GM12878 (cell line): ENCODE results near the gene EHD4. TPM values are rescaled to one million over a fixed set of nuclear protein-coding genes. Genes with fewer than 3 reads are reported as not detected.

Experiments
- ATAC-seq: fragments of 200-7000 bp; cut with Tn5 transposase; 3 replicates; pipeline ENCODE4 v1.9.1; 2020; ENCODE audit warnings: mild to moderate bottlenecking, moderate library complexity
- BruUV-seq: library from RNA; stranded (reverse); fragments of 400-500 nt; replicated peaks from 2 replicates; lab custom pipeline; 2021; lab: Mats Ljungman, UMichigan
- CTCF ChIA-PET: fragments of 300-600 bp; sonication (Branson Sonifier 250); formaldehyde crosslinking; extraction: SDS; loops from one replicate; lab custom pipeline; 2021; ENCODE audit warnings: inconsistent platforms; lab: Yijun Ruan, JAX
- POLR2A ChIA-PET: fragments of 350-600 bp; formaldehyde crosslinking; extraction: SDS; loops from one replicate; lab custom pipeline; 2021; ENCODE audit warnings: inconsistent platforms; lab: Charles Lee
- RAD21 ChIA-PET: fragments of 300-600 bp; sonication (Branson Sonifier 250); formaldehyde crosslinking; loops from one replicate; lab custom pipeline; 2023; ENCODE audit warnings: antibody characterized with exemption; ENCODE audit not compliant: unreplicated experiment; lab: Charles Lee
- SMC1A ChIA-PET: fragments of 300-600 bp; sonication (Branson Sonifier 250); formaldehyde crosslinking; loops from one replicate; lab custom pipeline; 2023; ENCODE audit not compliant: unreplicated experiment, uncharacterized antibody; lab: Charles Lee
- DNase-seq: peaks from one replicate; pipeline ENCODE4 v3.0.0-alpha.2; 2011; ENCODE audit warnings: low read depth, low spot score
- FAIRE-seq: peaks from 3 replicates; lab custom pipeline; 2011; peaks lifted over from hg19 to GRCh38; lab: Jason Lieb, UNC
- H2AFZ ChIP-seq: 2 replicates; pipeline ENCODE4 v1.6.0; 2011; ENCODE audit warnings: low read depth, low read length, control low read depth; ENCODE audit not compliant: control insufficient read depth
- H3K27ac ChIP-seq: 2 replicates; pipeline ENCODE4 v1.5.1; 2011; ENCODE audit warnings: control low read depth; ENCODE audit not compliant: control insufficient read depth, insufficient read depth
- H3K27me3 ChIP-seq, 2 experiments: replicated peaks in 1 of 2; 2 replicates each; pipeline versions ENCODE4 v1.6.0 to v1.6.1; 2011; ENCODE audit warnings: low read length in 1 of 2; ENCODE audit not compliant: control insufficient read depth in 2 of 2, insufficient read depth in 2 of 2
- H3K36me3 ChIP-seq, 2 experiments: 2 replicates each; pipeline ENCODE4 v1.5.1; 2011; ENCODE audit warnings: low read length in 1 of 2; ENCODE audit not compliant: control insufficient read depth in 2 of 2, insufficient read depth in 2 of 2
- H3K4me1 ChIP-seq: 2 replicates; pipeline ENCODE4 v1.6.1; 2011; ENCODE audit warnings: mild to moderate bottlenecking, low read length, moderate library complexity, mixed read lengths; ENCODE audit not compliant: control insufficient read depth, insufficient read depth
- H3K4me2 ChIP-seq: 2 replicates; pipeline ENCODE4 v1.6.0; 2011; ENCODE audit warnings: control low read depth; ENCODE audit not compliant: control insufficient read depth, insufficient read depth
- H3K4me3 ChIP-seq: fragments of 200-600 bp; sonication (generic); 2 replicates; pipeline ENCODE4 v1.5.1; 2016
- H3K79me2 ChIP-seq: 2 replicates; pipeline ENCODE4 v1.6.0; 2011; ENCODE audit warnings: low read length; ENCODE audit not compliant: control insufficient read depth, insufficient read depth
- H3K9ac ChIP-seq: 2 replicates; pipeline ENCODE4 v1.8.0; 2011; ENCODE audit warnings: low read length, control low read depth, mixed read lengths; ENCODE audit not compliant: control insufficient read depth, insufficient read depth
- H3K9me3 ChIP-seq: replicated peaks from 3 replicates; pipeline ENCODE4 v1.5.1; 2011; ENCODE audit warnings: mild to moderate bottlenecking, low read length; ENCODE audit not compliant: control insufficient read depth, insufficient read depth
- H4K20me1 ChIP-seq: 2 replicates; pipeline ENCODE4 v1.6.0; 2011; ENCODE audit not compliant: control insufficient read depth, insufficient read depth
- ELK1 ChIP-seq: IDR thresholded peaks from 2 replicates; pipeline ENCODE4 v1.6.1; 2012; ENCODE audit warnings: low read depth, low read length, improper control_type of control experiment
- GABPA ChIP-seq: IDR thresholded peaks from 2 replicates; pipeline ENCODE4 v1.6.1; 2014; ENCODE audit warnings: antibody characterized with exemption, low read depth, mild to moderate bottlenecking, inconsistent platforms
- NR2F1 ChIP-seq: fragments of 450-650 bp; conservative IDR thresholded peaks from 2 replicates; pipeline ENCODE4 v1.6.1; 2017; ENCODE audit warnings: mild to moderate bottlenecking
- WGBS: methylation state at CpG from one replicate; pipeline ENCODE4 v1.1.6; 2016; ENCODE audit warnings: low lambda C conversion rate; ENCODE audit not compliant: insufficient replicate concordance, insufficient coverage; ENCODE audit errors: missing lambda C conversion rate; 5-methylcytosine and 5-hydroxymethylcytosine counted together
- in situ Hi-C: fragments of 300-500 bp; cut with MboI; formaldehyde crosslinking; loops from 9 replicates; pipeline ENCODE4 v1.14.3; 2018; ENCODE audit warnings: mixed read lengths
- intact Hi-C: fragments of 100-400 bp; cut with micrococcal nuclease; formaldehyde crosslinking; loops from one replicate; pipeline ENCODE4 v1.14.2; 2022; ENCODE audit not compliant: unreplicated experiment
- polyA plus RNA-seq, 11 experiments: library from polyadenylated mRNA; depleted of rRNA in 4 of 11; unstranded in 6 of 11; stranded (reverse) in 5 of 11; fragments of >200 nt; fragmentation: Nextera tagmentation in 4 of 11; fragmentation: Illumina TruSeq in 1 of 11; extraction: Ambion mirVana in 4 of 11; extraction: Trizol in 1 of 11; gene quantifications; 1 replicate in 1 of 11; 2 replicates in 10 of 11; pipeline versions ENCODE4 v1.2.1 to v1.2.3, GENCODE V29; 2011 to 2016; ENCODE audit warnings: inconsistent platforms in 2 of 11, missing spikeins in 2 of 11, low read depth in 1 of 11
- total RNA-seq, 4 experiments: library from RNA; depleted of rRNA in 3 of 4; stranded (reverse); fragments of >200 nt in 3 of 4; fragmentation: Illumina TruSeq in 1 of 4; extraction: Trizol in 1 of 4; gene quantifications; 2 replicates each; pipeline versions ENCODE4 v1.2.1 to v1.2.3, GENCODE V29; 2013 to 2021

The EHD4 gene
- total and polyA plus RNA-seq, 10 of the 15 experiments (the other 5 are each of a cell fraction or from before 2014, with no cell fraction given), result 4.2 to 62.9 (median 44.7) TPM

GRCh38 chr15:41893422-41894250, 78.7 kb downstream of the EHD4 start, which contains the start of gene SPTBN5:
Gene SPTBN5, minus strand, starts transcription at chr15:41894053. Its CDS starts 556 bp downstream, at chr15:41893497.
- H3K4me1 ChIP-seq, result peaks cover 18% of the 10 kb centered on the region
- H3K27ac ChIP-seq, result no peak within 1 kb of the TSS
- 93% methylated on average over 15 of the region's 15 CpGs for WGBS
- no peaks in the 10 kb centered on the region for H3K79me2 ChIP-seq
- no peaks in the 10 kb centered on the region for H4K20me1 ChIP-seq
- FAIRE-seq (no peak), ATAC-seq (no peak), DNase-seq (no peak)
- in situ Hi-C loops (no loop called here), intact Hi-C loops (no loop called here)
- POLR2A ChIA-PET, result interaction anchor here (1.2 to 1.4 kb wide), 2 partner anchors 11 to 79 kb away, joined by 3 to 4 read pairs; partner anchors contain the start of gene EHD4
- peak within 1 kb of the TSS; percentile 28 for H3K4me2 ChIP-seq
- RAD21 ChIA-PET, result interaction anchor here (1.6 kb wide), 1 partner anchor 11 kb away, joined by 4 read pairs; no protein-coding TSS in a partner anchor
- H3K9me3 ChIP-seq, result no peaks in the 10 kb centered on the region
- H3K36me3 ChIP-seq, result peaks cover 0 to 2% of the 10 kb centered on the region in 2 experiments; a peak in 1 of 4 replicates
- H3K4me3 ChIP-seq, result no peak within 1 kb of the TSS; the same call in 1 of the 2 replicates
- SMC1A ChIA-PET, result interaction anchor here (1.2 kb wide), 1 partner anchor 169 kb away, joined by 3 read pairs; no protein-coding TSS in a partner anchor
- BruUV-seq, result no TSS peak
- H3K9ac ChIP-seq, result no peak within 1 kb of the TSS
- no peaks in the 10 kb centered on the region for H3K27me3 ChIP-seq
- no peak within 1 kb of the TSS; the same call in 1 of the 2 replicates for H2AFZ ChIP-seq
- CTCF ChIA-PET, result interaction anchor here (2.3 to 2.6 kb wide), 2 partner anchors 11 kb away, joined by 8 to 16 read pairs; no protein-coding TSS in a partner anchor
- TF ChIP-seq NR2F1, result no peak

GRCh38 chr15:41892621-41893421, 79.5 kb downstream of the EHD4 start:
- TF ChIP-seq ELK1 (no peak), GABPA (no peak)
- 0 out of 4 replicates have a peak, but pooled peaks cover 0 to 2% of the 10 kb centered on the region in 2 experiments for H3K36me3 ChIP-seq
- ChIA-PET SMC1A (interaction anchor here (0.6 to 0.9 kb wide), 2 partner anchors 82 to 197 kb away, joined by 3 to 5 read pairs; no protein-coding TSS in a partner anchor), CTCF (interaction anchor here (2.3 kb wide), 1 partner anchor 12 kb away, joined by 8 read pairs; no protein-coding TSS in a partner anchor), POLR2A (interaction anchor here (1.2 to 1.4 kb wide), 2 partner anchors 12 to 80 kb away, joined by 3 to 4 read pairs; partner anchors contain the start of gene EHD4), RAD21 (interaction anchor here (1.6 kb wide), 1 partner anchor 12 kb away, joined by 4 read pairs; no protein-coding TSS in a partner anchor)
- no TSS peak for BruUV-seq
- no peaks in the 10 kb centered on the region for H3K27me3 ChIP-seq
- 83% methylated on average over 22 of the region's 22 CpGs for WGBS
- no peak overlapping the region for H3K27ac ChIP-seq
- H3K4me1 ChIP-seq, result peaks cover 19% of the 10 kb centered on the region
- in situ Hi-C loops (no loop called here), intact Hi-C loops (no loop called here)
- DNase-seq (no peak), FAIRE-seq (no peak), ATAC-seq (no peak)
- no peaks in the 10 kb centered on the region for H3K79me2 ChIP-seq
- H3K9ac ChIP-seq, result no peak overlapping the region
- H3K4me3 ChIP-seq, result no peak overlapping the region
- H3K4me2 ChIP-seq, result no peak overlapping the region
- H4K20me1 ChIP-seq, result no peaks in the 10 kb centered on the region
- H3K9me3 ChIP-seq, result no peaks in the 10 kb centered on the region
- no peak overlapping the region for H2AFZ ChIP-seq
